Activated B cell treated with CpG ODN at 0.5 μM for 24 hours (primary cell): Measurements from ENCODE around the gene TRPT1. TPM values are rescaled to one million over a fixed set of nuclear protein-coding genes. Genes with fewer than 3 reads are reported as not detected.
A peak's percentile ranks its signal among the peaks of the same experiment; 100 is the strongest.

Experiments used
- ATAC-seq: fragments of 200-7000 bp; cut with Tn5 transposase; one replicate; pipeline ENCODE4 v1.10.0; 2021; ENCODE audit warnings: low read depth, mild to moderate bottlenecking, moderate library complexity
- CTCF ChIA-PET: fragments of 350-600 bp; sonication (Branson Sonifier 250); formaldehyde crosslinking; loops from one replicate; lab custom pipeline; 2021; ENCODE audit warnings: antibody characterized with exemption; lab: Charles Lee
- POLR2A ChIA-PET: fragments of 350-600 bp; sonication (Branson Sonifier 250); formaldehyde crosslinking; loops from one replicate; lab custom pipeline; 2021; ENCODE audit warnings: antibody characterized with exemption; lab: Charles Lee
- DNase-seq: peaks from one replicate; pipeline ENCODE4 v3.0.0; 2022
- H3K27ac Mint-ChIP-seq: one replicate; pipeline ENCODE4 v1.8.0; 2020; ENCODE audit warnings: mixed read lengths
- H3K27me3 Mint-ChIP-seq: one replicate; pipeline ENCODE4 v1.8.0; 2021; ENCODE audit warnings: mixed read lengths
- H3K36me3 Mint-ChIP-seq: one replicate; pipeline ENCODE4 v1.8.0; 2021; ENCODE audit warnings: low read depth, mixed read lengths
- H3K4me1 Mint-ChIP-seq: one replicate; pipeline ENCODE4 v1.8.0; 2021; ENCODE audit warnings: mixed read lengths
- H3K4me3 Mint-ChIP-seq: one replicate; pipeline ENCODE4 v1.8.0; 2020; ENCODE audit warnings: mild to moderate bottlenecking, mixed read lengths
- H3K9me3 Mint-ChIP-seq: one replicate; pipeline ENCODE4 v1.8.0; 2020; ENCODE audit warnings: mixed read lengths
- CTCF ChIP-seq: fragments of 200-600 bp; IDR thresholded peaks from one replicate; pipeline ENCODE4 v1.8.0; 2022; ENCODE audit warnings: antibody characterized with exemption, mild to moderate bottlenecking
- intact Hi-C: fragments of 100-400 bp; cut with micrococcal nuclease; formaldehyde crosslinking; loops from one replicate; pipeline ENCODE4 v1.15.1; 2024
- total RNA-seq: library from RNA; stranded (reverse); gene quantifications from 2 replicates; pipeline ENCODE4 v1.2.3, GENCODE V29; 2022

The TRPT1 gene
- total RNA-seq, 1 donor from 2014 or later = 50.6 TPM

GRCh38 chr11:64256300-64256699, 30.3 kb upstream of the TRPT1 start:
- H3K36me3 Mint-ChIP-seq = peaks cover 9% of the 10 kb centered on the region
- H3K27me3 Mint-ChIP-seq = no peaks in the 10 kb centered on the region
- ATAC-seq (no peak), DNase-seq (no peak)
- H3K27ac Mint-ChIP-seq = no peak overlapping the region
- no peak overlapping the region for H3K4me3 Mint-ChIP-seq
- H3K9me3 Mint-ChIP-seq = no peaks in the 10 kb centered on the region
- CTCF ChIA-PET = no interaction called here
- peaks cover 19% of the 10 kb centered on the region for H3K4me1 Mint-ChIP-seq
- intact Hi-C loops = no loop called here
- POLR2A ChIA-PET = no interaction called here
- TF ChIP-seq CTCF = no peak

GRCh38 chr11:64255135-64256128, 29.4 kb upstream of the TRPT1 start:
- CTCF ChIA-PET = no interaction called here
- Mint-ChIP-seq H3K4me1 (peaks cover 21% of the 10 kb centered on the region), H3K9me3 (no peaks in the 10 kb centered on the region), H3K36me3 (peaks cover 9% of the 10 kb centered on the region), H3K4me3 (no peak overlapping the region), H3K27ac (no peak overlapping the region), H3K27me3 (no peaks in the 10 kb centered on the region)
- ATAC-seq = no peak
- POLR2A ChIA-PET = interaction anchor here (1.9 kb wide), 1 partner anchor 14 kb away, joined by 6 read pairs; no protein-coding TSS in a partner anchor
- DNase-seq = no peak
- intact Hi-C loops = no loop called here
- no peak for TF ChIP-seq CTCF

GRCh38 chr11:64254326-64254725, 28.3 kb upstream of the TRPT1 start:
- intact Hi-C loops = no loop called here
- TF ChIP-seq CTCF = no peak
- CTCF ChIA-PET = no interaction called here
- Mint-ChIP-seq H3K4me3 (no peak overlapping the region), H3K4me1 (peaks cover 14% of the 10 kb centered on the region), H3K27me3 (no peaks in the 10 kb centered on the region), H3K9me3 (no peaks in the 10 kb centered on the region), H3K27ac (no peak overlapping the region), H3K36me3 (peaks cover 5% of the 10 kb centered on the region)
- no peak for DNase-seq
- ATAC-seq = no peak
- POLR2A ChIA-PET = interaction anchor here (0.5 to 1.9 kb wide), 3 partner anchors 15 to 483 kb away, joined by 3 to 6 read pairs (median 6); no protein-coding TSS in a partner anchor

DNA sequence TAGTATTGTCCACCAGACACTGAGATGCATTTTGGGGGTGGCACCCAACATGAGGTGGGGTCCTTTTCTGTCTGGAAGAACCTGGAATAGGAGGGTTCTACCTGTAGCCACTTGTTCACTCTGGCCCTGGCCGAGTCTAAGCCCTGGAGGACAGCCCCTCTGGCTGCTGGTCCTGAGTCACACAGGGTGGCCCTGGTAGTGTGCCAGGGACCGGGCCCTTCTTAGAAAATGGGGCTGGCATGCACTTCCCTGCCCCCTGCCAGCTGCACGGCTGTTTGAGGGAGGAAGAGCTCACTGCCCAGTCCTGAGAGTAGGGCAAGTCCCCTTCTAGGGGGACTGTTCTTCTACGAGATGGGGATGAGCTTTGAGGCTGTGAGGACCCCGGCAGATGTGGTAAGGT, 27.5 kb upstream of the TRPT1 start:
- no peak for DNase-seq
- intact Hi-C loops = no loop called here
- peaks cover 13% of the 10 kb centered on the region for H3K4me1 Mint-ChIP-seq
- no peaks in the 10 kb centered on the region for H3K27me3 Mint-ChIP-seq
- H3K4me3 Mint-ChIP-seq = no peak overlapping the region
- peaks cover 4% of the 10 kb centered on the region for H3K36me3 Mint-ChIP-seq
- ChIA-PET POLR2A (interaction anchor here (0.9 to 1.9 kb wide), 2 partner anchors 16 to 48 kb away, joined by 3 to 6 read pairs; no protein-coding TSS in a partner anchor), CTCF (no interaction called here)
- TF ChIP-seq CTCF = no peak
- H3K9me3 Mint-ChIP-seq = no peaks in the 10 kb centered on the region
- no peak for ATAC-seq
- no peak overlapping the region for H3K27ac Mint-ChIP-seq

DNA sequence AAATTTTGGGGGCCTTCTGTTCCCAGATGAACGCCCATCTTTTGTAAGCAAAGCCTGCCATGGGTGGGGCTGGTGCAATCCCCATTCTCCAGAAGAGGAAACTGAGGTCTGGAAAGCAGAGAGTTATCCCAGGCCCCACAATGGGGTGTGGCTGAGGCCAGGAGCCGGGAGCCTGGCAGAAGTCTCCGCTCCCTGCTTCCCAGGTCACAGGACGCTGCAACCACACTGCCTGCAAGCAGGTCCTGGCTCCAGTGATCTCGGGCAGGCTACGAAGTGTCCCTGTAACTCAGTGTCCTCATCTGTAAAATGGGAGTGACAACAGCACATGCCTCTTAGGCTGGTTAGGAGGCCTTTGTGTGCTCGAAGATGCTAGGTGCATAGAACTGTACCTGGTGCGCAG, 27.1 kb upstream of the TRPT1 start:
- no peak for ATAC-seq
- H3K36me3 Mint-ChIP-seq = peaks cover 4% of the 10 kb centered on the region
- DNase-seq = no peak
- TF ChIP-seq CTCF = no peak
- H3K27me3 Mint-ChIP-seq = no peaks in the 10 kb centered on the region
- ChIA-PET POLR2A (interaction anchor here (1.3 to 1.9 kb wide), 3 partner anchors 12 to 48 kb away, joined by 6 to 9 read pairs (median 8); partner anchors contain the start of gene FKBP2), CTCF (interaction anchor here (2.1 to 2.4 kb wide), 2 partner anchors 16 to 48 kb away, joined by 9 to 13 read pairs; no protein-coding TSS in a partner anchor)
- intact Hi-C loops = no loop called here
- no peaks in the 10 kb centered on the region for H3K9me3 Mint-ChIP-seq
- peak overlapping the region; percentile 28 for H3K4me3 Mint-ChIP-seq
- H3K4me1 Mint-ChIP-seq = peaks cover 13% of the 10 kb centered on the region
- no peak overlapping the region for H3K27ac Mint-ChIP-seq
